Heart right ventricle (tissue), 16 donors: ENCODE results near the gene GID8. TPM values are rescaled to one million over a fixed set of nuclear protein-coding genes. Genes with fewer than 3 reads are reported as not detected.
"Not testable (repeated sequence)": the region's sequence is repeated elsewhere in the genome, so short reads cannot be mapped to it uniquely, and the experiment has no call there.

Experiments
- ATAC-seq, 8 donors: fragments of 200-7000 bp; cut with Tn5 transposase; one replicate each; pipeline ENCODE4 v1.9.1; 2020; ENCODE audit warnings: mild to moderate bottlenecking in 8 of 8, moderate library complexity in 8 of 8, moderate number of reproducible peaks in 1 of 8
- DNase-seq, 2 donors: peaks; one replicate each; pipeline ENCODE4 v3.0.0-alpha.2; 2020
- H3K27ac ChIP-seq, 10 donors: fragments of 200-600 bp; sonication (generic) in 2 of 10; one replicate each; pipeline versions ENCODE4 v1.5.0 to v1.8.0; 2020 to 2022; ENCODE audit warnings: mild to moderate bottlenecking in 3 of 10
- H3K27me3 ChIP-seq, 7 donors: fragments of 200-600 bp; one replicate each; pipeline ENCODE4 v1.8.0; 2021 to 2022; ENCODE audit warnings: mild to moderate bottlenecking in 2 of 7
- H3K36me3 ChIP-seq, 9 donors: fragments of 200-600 bp; sonication (generic) in 1 of 9; one replicate each; pipeline versions ENCODE4 v1.5.0 to v1.8.0; 2020 to 2022; ENCODE audit warnings: mild to moderate bottlenecking in 2 of 9
- H3K4me1 ChIP-seq, 9 donors: fragments of 200-600 bp; sonication (generic) in 1 of 9; one replicate each; pipeline versions ENCODE4 v1.5.0 to v1.8.0; 2020 to 2022; ENCODE audit warnings: mild to moderate bottlenecking in 4 of 9
- H3K4me3 ChIP-seq, 10 donors: fragments of 200-600 bp; sonication (generic) in 2 of 10; one replicate each; pipeline versions ENCODE4 v1.5.0 to v1.8.0; 2020 to 2022; ENCODE audit warnings: mild to moderate bottlenecking in 7 of 10, moderate library complexity in 2 of 10
- H3K9me3 ChIP-seq, 11 donors: fragments of 200-600 bp in 10 of 11; sonication (generic) in 2 of 11; one replicate each; pipeline versions ENCODE4 v1.5.0 to v1.8.0; 2013 to 2022; ENCODE audit warnings: mild to moderate bottlenecking in 2 of 11, control low read depth in 1 of 11, moderate library complexity in 1 of 11
- CTCF ChIP-seq, 9 donors: fragments of 200-600 bp; sonication (generic) in 2 of 9; IDR thresholded peaks; one replicate each; pipeline versions ENCODE4 v1.5.0 to v1.8.0; 2021 to 2022; ENCODE audit warnings: antibody characterized with exemption in 9 of 9, mild to moderate bottlenecking in 5 of 9, moderate library complexity in 1 of 9
- WGBS, 2 donors: extraction: QIAGEN DNeasy Blood & Tissue Kit; methylation state at CpG; one replicate each; pipeline ENCODE4 v1.1.7; 2013; ENCODE audit warnings: inconsistent platforms in 1 of 2; 5-methylcytosine and 5-hydroxymethylcytosine counted together
- intact Hi-C, 10 donors: fragments of 100-400 bp; cut with DNase I; formaldehyde crosslinking; loops; one replicate each; pipeline versions ENCODE4 v1.11.1 to v1.14.2; 2022
- polyA plus RNA-seq, 2 donors: library from polyadenylated mRNA; stranded (reverse); fragments of 200-250 nt; gene quantifications; one replicate each; pipeline ENCODE4 v1.2.3, GENCODE V29; 2013
- total RNA-seq, 10 donors: library from RNA; stranded (reverse); fragmentation: NEBNext Ultra II Directional in 3 of 10; extraction: Animal tissue kit (Norgen Biotek cat#: 25700) in 3 of 10; gene quantifications; one replicate each; pipeline versions ENCODE4 v1.2.1 to v1.2.4, GENCODE V29; 2021 to 2023
- donor health status: Arrhythmogenic right ventricular cardiomyopathy.
- donor health status: ischemic (EF 13 %, LVEDD 7.1; RV severe dilation, severe dysfunction).
- donor health status: healthy with polysubstance abuse.
- donor health status: DM: no; HTN: yes; CAD: no.
- donor health status: DM: no; HTN: no; CAD: no.
- donor health status: ischemic (EF 25% LVEDD 6.9; RV normal size, moderate dysfunction).
- donor health status: ischemic (EF 25% LVEDD 5.7; RV mildly dilated, moderate dysfunction).
- donor health status: healthy.
- donor health status: DM: yes; HTN: yes; CAD: no.
- donor health status: Ischemic cardiomyopathy.
- donor health status: ischemic (EF 35%, LVEDD 5.7; RV mildly dilated, moderate dysfunction).
- donor health status: nonischemic (EF 11% LVEDD 7.7; RV severe dilation, severe dysfunction).
- donor health status: DM: yes; HTN: yes; CAD: no.
- donor health status: PGD.
- donor health status: ischemic (EF 29% LVEDD 5.4; RV normal size, mild dysfunction).
- donor health status: nonischemic (EF 23%, LVEDD 6.1; RV moderate dilation, normal function).

Gene GID8
- total and polyA plus RNA-seq, 12 donors: 7.0 to 19.9 (median 16.4) TPM

GRCh38 chr20:62918831-62919230, 19.1 kb upstream of the GID8 start:
- TF ChIP-seq CTCF (IDR thresholded peaks at IDR 0.05): no peak
- Histone ChIP-seq H3K4me3 (peak overlapping the region in 1 of 10 donors; percentile 17), H3K27ac (peak overlapping the region in 1 of 10 donors; percentile 21), H3K4me1 (peaks cover 41 to 100% (median 97%) of the 10 kb centered on the region in 9 donors), H3K9me3 (no peaks in the 10 kb centered on the region), H3K36me3 (peaks cover 0 to 7% (median 0%) of the 10 kb centered on the region in 9 donors), H3K27me3 (no peaks in the 10 kb centered on the region)
- intact Hi-C loops: no loop called here
- 56 to 71% methylated on average over 6 of the region's 6 CpGs for WGBS, 2 donors
- ATAC-seq: no peak
- no peak for DNase-seq

GRCh38 chr20:62920039-62920645, 17.8 kb upstream of the GID8 start:
- Histone ChIP-seq H3K36me3 (no peaks in the 10 kb centered on the region), H3K9me3 (no peaks in the 10 kb centered on the region), H3K27me3 (no peaks in the 10 kb centered on the region), H3K4me3 (no peak overlapping the region), H3K4me1 (peaks cover 45 to 100% (median 97%) of the 10 kb centered on the region in 9 donors), H3K27ac (peak overlapping the region in 1 of 10 donors; percentile 38)
- 69 to 72% methylated on average over 10 of the region's 10 CpGs for WGBS, 2 donors
- TF ChIP-seq CTCF (IDR thresholded peaks at IDR 0.05): no peak
- intact Hi-C loops: no loop called here
- ATAC-seq (no peak), DNase-seq (no peak)

- ATAC-seq: peak in 7 of 8 donors; percentile 19 to 70 (median 63)
- Histone ChIP-seq H3K27ac (peak overlapping the region in 3 of 10 donors; percentile 8 to 57 (median 9)), H3K27me3 (no peaks in the 10 kb centered on the region), H3K36me3 (no peaks in the 10 kb centered on the region), H3K9me3 (no peaks in the 10 kb centered on the region), H3K4me3 (peak overlapping the region in 1 of 10 donors; percentile 1), H3K4me1 (peaks cover 41 to 91% (median 88%) of the 10 kb centered on the region in 9 donors)
- TF ChIP-seq CTCF (IDR thresholded peaks at IDR 0.05): peak; percentile 23 to 60 (median 49)
- intact Hi-C loops: no loop called here
- DNase-seq: peak in 1 of 2 donors; percentile 49
- 44 to 48% methylated on average over 8 of the region's 8 CpGs for WGBS, 2 donors
Observed at GRCh38 chr20:62921119-62921687, 16.7 kb upstream of the GID8 start.

- no peaks in the 10 kb centered on the region for H3K36me3 ChIP-seq
- peak overlapping the region in 1 of 10 donors; percentile 3 for H3K4me3 ChIP-seq
- WGBS, 2 donors: 68 to 70% methylated on average over 14 of the region's 14 CpGs
- TF ChIP-seq CTCF (IDR thresholded peaks at IDR 0.05): no peak
- DNase-seq: no peak
- no peaks in the 10 kb centered on the region for H3K9me3 ChIP-seq
- H3K4me1 ChIP-seq: peaks cover 40 to 89% (median 84%) of the 10 kb centered on the region in 9 donors
- ATAC-seq: no peak
- intact Hi-C loops: no loop called here
- no peaks in the 10 kb centered on the region for H3K27me3 ChIP-seq
- H3K27ac ChIP-seq: peak overlapping the region in 5 of 10 donors; percentile 43 to 99 (median 98)
Observed at GRCh38 chr20:62922451-62922921, 15.5 kb upstream of the GID8 start.

- Histone ChIP-seq H3K4me1 (peaks cover 33 to 89% (median 84%) of the 10 kb centered on the region in 9 donors), H3K27ac (peak overlapping the region in 6 of 10 donors; percentile 34 to 99 (median 96)), H3K4me3 (peak overlapping the region in 1 of 10 donors; percentile 3)
- DNase-seq, H3K9me3 ChIP-seq, H3K36me3 ChIP-seq, intact Hi-C loops, H3K27me3 ChIP-seq: not testable (repeated sequence)
- WGBS, 2 donors: 56 to 59% methylated on average over 17 of the region's 17 CpGs
- peak in 1 of 8 donors; percentile 21 for ATAC-seq
Observed at GRCh38 chr20:62923059-62923668, 14.8 kb upstream of the GID8 start.
